ENCODE results near the gene STARD5. TPM values are rescaled to one million over a fixed set of nuclear protein-coding genes. Genes with fewer than 3 reads are reported as not detected.

STARD5 gene
- total RNA-seq, 2 experiments from 2014 or later, result 6.5 to 20.3 TPM

DNA sequence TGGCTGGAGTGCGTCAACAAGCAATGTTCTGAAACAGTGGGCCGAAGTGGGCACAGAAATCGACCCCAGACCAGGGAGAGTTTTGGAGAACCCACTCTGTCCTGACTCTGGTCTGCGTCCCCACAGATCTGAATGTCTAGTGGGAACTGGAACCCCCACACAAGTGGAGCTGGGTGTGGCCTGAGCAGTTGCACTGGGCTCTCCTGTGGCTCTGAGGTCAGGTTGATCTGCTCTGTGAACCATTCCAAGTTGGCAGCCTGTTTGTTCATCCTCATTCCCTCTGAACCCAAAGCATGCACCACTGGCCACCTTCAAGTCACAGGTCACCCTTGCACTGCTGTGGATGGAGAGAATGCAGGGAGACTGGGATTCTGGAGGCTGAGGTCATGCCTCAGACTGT, 60.5 kb downstream of the STARD5 start:
- no peaks in the 10 kb centered on the region for H3K9me3 ChIP-seq (ENCODE audit: low read length)
- CTCF ChIA-PET (ENCODE audit: unreplicated experiment), result no interaction called here
- no peak for TF ChIP-seq EZH2phosphoT487 (IDR thresholded peaks at IDR 0.05; ENCODE audit: borderline replicate concordance, low read depth, low read length)
- TF ChIP-seq, protein P1, sequence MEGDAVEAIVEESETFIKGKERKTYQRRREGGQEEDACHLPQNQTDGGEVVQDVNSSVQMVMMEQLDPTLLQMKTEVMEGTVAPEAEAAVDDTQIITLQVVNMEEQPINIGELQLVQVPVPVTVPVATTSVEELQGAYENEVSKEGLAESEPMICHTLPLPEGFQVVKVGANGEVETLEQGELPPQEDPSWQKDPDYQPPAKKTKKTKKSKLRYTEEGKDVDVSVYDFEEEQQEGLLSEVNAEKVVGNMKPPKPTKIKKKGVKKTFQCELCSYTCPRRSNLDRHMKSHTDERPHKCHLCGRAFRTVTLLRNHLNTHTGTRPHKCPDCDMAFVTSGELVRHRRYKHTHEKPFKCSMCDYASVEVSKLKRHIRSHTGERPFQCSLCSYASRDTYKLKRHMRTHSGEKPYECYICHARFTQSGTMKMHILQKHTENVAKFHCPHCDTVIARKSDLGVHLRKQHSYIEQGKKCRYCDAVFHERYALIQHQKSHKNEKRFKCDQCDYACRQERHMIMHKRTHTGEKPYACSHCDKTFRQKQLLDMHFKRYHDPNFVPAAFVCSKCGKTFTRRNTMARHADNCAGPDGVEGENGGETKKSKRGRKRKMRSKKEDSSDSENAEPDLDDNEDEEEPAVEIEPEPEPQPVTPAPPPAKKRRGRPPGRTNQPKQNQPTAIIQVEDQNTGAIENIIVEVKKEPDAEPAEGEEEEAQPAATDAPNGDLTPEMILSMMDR (conservative IDR thresholded peaks at IDR 0.05; ENCODE audit: low read length), result no peak
- H3K4me1 ChIP-seq (ENCODE audit: insufficient read depth, low read length, poor library complexity, severe bottlenecking), result peaks cover 21% of the 10 kb centered on the region
- intact Hi-C loops (cut with micrococcal nuclease; ENCODE audit: unreplicated experiment), result no loop called here
- no peak for DNase-seq (ENCODE audit: low spot score)
- POLR2A ChIA-PET, result interaction anchor here (0.7 to 0.9 kb wide), 3 partner anchors 10 to 280 kb away, joined by 3 to 4 read pairs (median 3); no protein-coding TSS in a partner anchor
- no peaks in the 10 kb centered on the region for H3K36me3 ChIP-seq (ENCODE audit: insufficient read depth, low read length)
- H2AFZ ChIP-seq (ENCODE audit: low read length), result no peak overlapping the region
- no peaks in the 10 kb centered on the region for H3K79me2 ChIP-seq (ENCODE audit: insufficient read depth, low read depth, low read length)
- H3K4me2 ChIP-seq (ENCODE audit: low read length), result no peak overlapping the region
- H4K20me1 ChIP-seq (ENCODE audit: insufficient read depth, low read length), result no peaks in the 10 kb centered on the region
- H3K27ac ChIP-seq (ENCODE audit: low read depth, low read length, poor library complexity, severe bottlenecking), result no peak overlapping the region
- no TSS peak for BruUV-seq (replicated peaks)
- no peak overlapping the region for H3K4me3 ChIP-seq (ENCODE audit: low read depth, low read length, poor library complexity, severe bottlenecking)
- H3K9me2 ChIP-seq (ENCODE audit: insufficient read depth, low read length), result no peaks in the 10 kb centered on the region

DNA sequence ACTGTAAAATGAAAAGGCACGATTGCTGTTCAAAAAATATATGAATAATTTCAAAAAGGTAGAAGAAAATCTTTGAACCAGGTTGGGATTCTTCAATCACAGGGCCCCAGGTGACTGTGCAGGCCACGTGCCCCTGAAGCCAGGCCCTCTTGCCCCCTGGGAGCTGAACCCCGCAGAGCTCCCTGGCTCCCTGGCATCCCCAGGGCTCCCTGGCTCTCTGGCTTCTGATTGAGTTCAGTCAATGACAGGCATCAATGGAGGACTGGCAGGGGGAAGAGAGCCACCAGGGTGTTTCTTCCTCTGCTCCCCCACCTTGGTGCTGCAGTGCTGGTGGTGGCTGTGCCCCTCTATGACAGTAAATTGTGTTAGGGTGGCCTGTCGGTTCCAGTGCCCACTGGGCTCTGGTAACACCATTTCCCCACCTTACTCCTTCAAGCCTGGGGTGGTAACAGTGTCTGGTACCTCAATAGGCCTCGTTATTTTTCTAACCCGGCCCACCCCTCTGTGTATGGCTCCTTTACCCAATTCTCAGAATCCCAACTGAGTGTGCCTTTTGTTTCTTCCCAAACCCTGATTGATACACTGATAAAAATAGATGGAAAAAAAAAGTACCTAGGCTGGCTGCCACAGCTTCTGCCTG, 62.6 kb downstream of the STARD5 start:
- H3K79me2 ChIP-seq (ENCODE audit: insufficient read depth, low read depth, low read length), result no peaks in the 10 kb centered on the region
- H3K36me3 ChIP-seq (ENCODE audit: insufficient read depth, low read length), result no peaks in the 10 kb centered on the region
- ChIA-PET POLR2A (no interaction called here), CTCF (ENCODE audit: unreplicated experiment) (no interaction called here)
- peaks cover 20% of the 10 kb centered on the region for H3K4me1 ChIP-seq (ENCODE audit: insufficient read depth, low read length, poor library complexity, severe bottlenecking)
- no peak overlapping the region for H3K4me3 ChIP-seq (ENCODE audit: low read depth, low read length, poor library complexity, severe bottlenecking)
- H3K9me3 ChIP-seq (ENCODE audit: low read length), result no peaks in the 10 kb centered on the region
- intact Hi-C loops (cut with micrococcal nuclease; ENCODE audit: unreplicated experiment), result no loop called here
- no peak overlapping the region for H2AFZ ChIP-seq (ENCODE audit: low read length)
- no peak overlapping the region for H3K27ac ChIP-seq (ENCODE audit: low read depth, low read length, poor library complexity, severe bottlenecking)
- no peaks in the 10 kb centered on the region for H3K9me2 ChIP-seq (ENCODE audit: insufficient read depth, low read length)
- H4K20me1 ChIP-seq (ENCODE audit: insufficient read depth, low read length), result no peaks in the 10 kb centered on the region
- BruUV-seq (replicated peaks), result no TSS peak
- no peak overlapping the region for H3K4me2 ChIP-seq (ENCODE audit: low read length)
- TF ChIP-seq, protein P1 (conservative IDR thresholded peaks at IDR 0.05; ENCODE audit: low read length), result no peak
- DNase-seq (ENCODE audit: low spot score), result no peak

DNA sequence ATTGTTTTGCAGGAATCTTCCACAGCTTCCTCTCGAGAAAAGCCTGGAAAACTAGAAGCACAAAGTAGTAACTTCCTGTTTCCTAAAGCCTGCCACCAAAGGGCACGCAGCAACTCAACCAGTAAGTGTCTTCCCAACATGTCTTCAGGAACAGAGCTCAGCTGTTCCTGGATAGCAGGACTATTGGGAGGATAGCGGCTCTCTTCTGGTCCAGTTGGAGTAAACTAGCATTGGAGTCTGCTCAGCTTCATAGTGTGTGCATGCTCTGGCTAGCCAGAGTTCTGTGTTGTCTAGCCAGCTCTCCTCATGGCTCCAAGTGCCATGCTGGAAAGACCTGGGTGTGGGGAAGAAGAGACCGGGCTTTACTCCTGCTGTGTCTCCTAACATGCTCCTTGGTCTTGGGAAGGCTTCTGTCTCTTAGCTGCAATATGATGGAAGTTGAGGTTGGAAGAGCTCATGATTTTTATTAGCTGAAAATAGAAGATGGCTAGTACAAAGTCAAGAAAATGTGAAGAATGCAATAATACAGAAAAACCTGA, 64.1 kb downstream of the STARD5 start:
- TF ChIP-seq EZH2phosphoT487 (IDR thresholded peaks at IDR 0.05; ENCODE audit: borderline replicate concordance, low read depth, low read length), result no peak
- TF ChIP-seq, protein P1 (conservative IDR thresholded peaks at IDR 0.05; ENCODE audit: low read length), result no peak
- ChIA-PET CTCF (ENCODE audit: unreplicated experiment) (no interaction called here), POLR2A (interaction anchor here (0.6 kb wide), 1 partner anchor 77 kb away, joined by 3 read pairs; no protein-coding TSS in a partner anchor)
- H3K4me1 ChIP-seq (ENCODE audit: insufficient read depth, low read length, poor library complexity, severe bottlenecking), result peaks cover 5% of the 10 kb centered on the region
- DNase-seq (ENCODE audit: low spot score), result no peak
- no peak overlapping the region for H3K4me2 ChIP-seq (ENCODE audit: low read length)
- no peak overlapping the region for H2AFZ ChIP-seq (ENCODE audit: low read length)
- H3K9me3 ChIP-seq (ENCODE audit: low read length), result no peaks in the 10 kb centered on the region
- intact Hi-C loops (cut with micrococcal nuclease; ENCODE audit: unreplicated experiment), result no loop called here
- no TSS peak for BruUV-seq (replicated peaks)
- no peak overlapping the region for H3K27ac ChIP-seq (ENCODE audit: low read depth, low read length, poor library complexity, severe bottlenecking)
- H3K9me2 ChIP-seq (ENCODE audit: insufficient read depth, low read length), result no peaks in the 10 kb centered on the region
- H3K36me3 ChIP-seq (ENCODE audit: insufficient read depth, low read length), result no peaks in the 10 kb centered on the region
- H4K20me1 ChIP-seq (ENCODE audit: insufficient read depth, low read length), result no peaks in the 10 kb centered on the region
- H3K79me2 ChIP-seq (ENCODE audit: insufficient read depth, low read depth, low read length), result no peaks in the 10 kb centered on the region
- H3K4me3 ChIP-seq (ENCODE audit: low read depth, low read length, poor library complexity, severe bottlenecking), result no peak overlapping the region
